ENCODE data around the gene UCK1. TPM values are rescaled to one million over a fixed set of nuclear protein-coding genes. Genes with fewer than 3 reads are reported as not detected.

The UCK1 gene
- total and polyA plus RNA-seq, 2 of the 13 experiments (the other 11 are each of a cell fraction or from before 2014, with no cell fraction given), result 11.0 to 24.1 TPM

DNA sequence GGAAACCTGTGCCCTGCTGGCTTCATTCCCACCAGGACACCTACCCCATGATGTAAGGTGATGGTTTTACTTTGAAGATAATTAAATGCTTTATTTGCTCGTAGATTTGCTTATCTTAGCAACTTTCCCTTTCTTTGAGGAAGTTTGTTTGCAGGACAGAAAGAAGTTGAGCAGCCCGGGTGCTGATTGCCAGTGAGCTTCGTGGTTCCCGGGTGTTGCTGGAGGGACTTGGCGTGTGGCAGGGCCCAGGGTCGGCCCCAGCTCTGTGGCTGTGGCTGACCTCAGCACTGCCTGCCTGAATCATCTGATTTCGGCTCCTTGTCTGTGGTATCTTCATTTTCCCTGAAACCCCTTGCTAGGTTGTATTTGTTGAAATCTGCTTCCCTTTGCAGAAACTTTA, 19.6 kb downstream of the UCK1 start (continued):
- TF ChIP-seq ZNF337 (CRISPR knock-in tag; IDR thresholded peaks at IDR 0.05; ENCODE audit: borderline replicate concordance, low read depth), result no peak
- TF ChIP-seq NPAS2 (CRISPR knock-in tag; IDR thresholded peaks at IDR 0.05; ENCODE audit: borderline replicate concordance), result no peak
- TF ChIP-seq ZNF660 (CRISPR knock-in tag; IDR thresholded peaks at IDR 0.05; ENCODE audit: borderline replicate concordance, low read depth), result no peak
- no peak for TF ChIP-seq ZNF891 (CRISPR knock-in tag; IDR thresholded peaks at IDR 0.05)
- TF ChIP-seq CEBPB (IDR thresholded peaks at IDR 0.05; ENCODE audit: borderline replicate concordance, low read depth, low read length), result no peak

DNA sequence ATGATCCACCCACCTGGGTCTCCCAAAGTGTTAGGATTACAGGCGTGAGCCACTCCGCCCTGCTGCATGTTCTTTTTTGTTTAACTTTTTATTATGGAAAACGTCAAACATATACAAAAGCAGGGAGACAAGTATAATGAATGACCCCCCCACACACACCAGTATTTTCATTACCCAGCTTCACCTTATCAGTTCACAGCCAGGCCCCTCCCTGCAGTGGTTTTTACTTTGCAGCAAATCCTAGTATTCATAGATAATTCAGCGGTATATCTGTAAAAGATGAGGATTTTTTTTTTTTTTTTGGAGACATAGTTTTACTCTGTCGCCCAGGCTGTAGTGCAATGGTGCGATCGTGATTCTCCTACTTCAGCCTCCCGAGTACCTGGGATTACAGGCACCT, 26.1 kb downstream of the UCK1 start:
- intact Hi-C loops (cut with micrococcal nuclease; ENCODE audit: unreplicated experiment) (no loop called here), in situ Hi-C loops (cut with HindIII; ENCODE audit: extremely low pct_ligation_motif_present, low pct_unique_long_range_greater_than_20kb) (no loop called here)
- H3K79me2 ChIP-seq (ENCODE audit: insufficient read depth, low read length), result peaks cover 2% of the 10 kb centered on the region
- H3K9ac ChIP-seq (ENCODE audit: insufficient read depth, low read depth, low read length), result no peak overlapping the region
- POLR2A ChIA-PET, result no interaction called here
- no peak for TF ChIP-seq ZNF614 (CRISPR knock-in tag; IDR thresholded peaks at IDR 0.05; ENCODE audit: borderline replicate concordance)
- no peaks in the 10 kb centered on the region for H4K20me1 ChIP-seq (ENCODE audit: insufficient read depth, low read length)
- H2AFZ ChIP-seq (ENCODE audit: low read length), result no peak overlapping the region
- WGBS (ENCODE audit: low lambda C conversion rate), result 96% methylated on average over 8 of the region's 8 CpGs
- H3K4me2 ChIP-seq (ENCODE audit: low read depth, low read length), result no peak overlapping the region
- no peaks in the 10 kb centered on the region for H3K9me3 ChIP-seq (ENCODE audit: low read length)
- H3K4me1 ChIP-seq (ENCODE audit: insufficient read depth, low read length), result peaks cover 33% of the 10 kb centered on the region
- H3K4me3 ChIP-seq (replicated peaks in 1 of 3; ENCODE audit: insufficient read depth in 1 of 3, low read depth in 2 of 3, low read length in 3 of 3), result no peak overlapping the region
- no peaks in the 10 kb centered on the region; a peak in 1 of 5 replicates for H3K27me3 ChIP-seq (ENCODE audit: control insufficient read depth in 1 of 2, insufficient read depth in 2 of 2, low read length in 2 of 2)
- DNase-seq (ENCODE audit: low spot score) (no peak), FAIRE-seq (no peak), ATAC-seq (no peak)
- peaks cover 4 to 6% of the 10 kb centered on the region in 2 experiments; a peak in 3 of 5 replicates for H3K36me3 ChIP-seq (replicated peaks in 1 of 2; ENCODE audit: control insufficient read depth in 1 of 2, insufficient read depth in 2 of 2, low read length in 2 of 2)
- CTCF ChIA-PET (ENCODE audit: low intra/inter-chr PET ratio, low total read pairs), result no interaction called here
- no TSS peak for BruUV-seq (replicated peaks)
- no peak overlapping the region for H3K27ac ChIP-seq (ENCODE audit: extremely low read length, insufficient read depth, low read length)

All from HepG2 (cell line).